ENCODE measurements around the gene SAV1. TPM values are rescaled to one million over a fixed set of nuclear protein-coding genes. Genes with fewer than 3 reads are reported as not detected.

Gene SAV1
- total and polyA plus RNA-seq, 10 of the 15 experiments (the other 5 are each of a cell fraction or from before 2014, with no cell fraction given) = 10.1 to 29.1 (median 20.4) TPM

Small RNA genes within 50 kb of the gene (small RNA-seq; reads per million reads assigned to genes)
- not detected for gene RN7SL452P

Other genes with a start within 250 kb of the SAV1 start
- 41.3 and 47.1 TPM in 2 replicates for gene MAP4K5, start 135.7 kb downstream of the SAV1 start, total RNA-seq (2014; rRNA removed)
- gene MAP4K5, start 135.7 kb downstream of the SAV1 start, total RNA-seq (2014; rRNA removed; fragmentation: Illumina TruSeq; extraction: Trizol) = 25.6 and 27.5 TPM in 2 replicates
- gene MAP4K5, start 135.7 kb downstream of the SAV1 start, total RNA-seq (2021) = 36.1 and 37.6 TPM in 2 replicates
- gene MAP4K5, start 135.7 kb downstream of the SAV1 start, polyA plus RNA-seq (2011; rRNA removed) = 16.6 and 26.1 TPM in 2 replicates
- 28.6 and 36.7 TPM in 2 replicates for gene MAP4K5, start 135.7 kb downstream of the SAV1 start, polyA plus RNA-seq (2014; fragmentation: Illumina TruSeq; extraction: Trizol)
- 10 to 100 TPM in 1 of 2 experiments, 1 to 10 TPM in 1; 9.1 to 12.0 TPM for gene MAP4K5, start 135.7 kb downstream of the SAV1 start, polyA plus RNA-seq (2014; fragmentation: Nextera tagmentation; extraction: Ambion mirVana)
- 31.5 and 31.7 TPM in 2 replicates for gene MAP4K5, start 135.7 kb downstream of the SAV1 start, polyA plus RNA-seq (2014; rRNA removed)
- gene MAP4K5, start 135.7 kb downstream of the SAV1 start, polyA plus RNA-seq (2016; fragmentation: Nextera tagmentation; extraction: Ambion mirVana) = 10 to 100 TPM; 33.4 to 38.3 TPM
- 0.11 and 0.76 TPM in 2 replicates for gene ATL1, start 108.2 kb downstream of the SAV1 start, total RNA-seq (2014; rRNA removed)
- gene ATL1, start 108.2 kb downstream of the SAV1 start, total RNA-seq (2014; rRNA removed; fragmentation: Illumina TruSeq; extraction: Trizol) = 0.60 and 0.72 TPM in 2 replicates
- 0.58 and 1.1 TPM in 2 replicates for gene ATL1, start 108.2 kb downstream of the SAV1 start, total RNA-seq (2021)
- 0.58 and 0.71 TPM in 2 replicates for gene ATL1, start 108.2 kb downstream of the SAV1 start, polyA plus RNA-seq (2011; rRNA removed)
- 0.43 and 1.5 TPM in 2 replicates for gene ATL1, start 108.2 kb downstream of the SAV1 start, polyA plus RNA-seq (2014; fragmentation: Illumina TruSeq; extraction: Trizol)
- under 1 TPM in 1 of 2 experiments, not detected in 1; 0.18 TPM for gene ATL1, start 108.2 kb downstream of the SAV1 start, polyA plus RNA-seq (2014; fragmentation: Nextera tagmentation; extraction: Ambion mirVana)
- 0.15 and 1.0 TPM in 2 replicates for gene ATL1, start 108.2 kb downstream of the SAV1 start, polyA plus RNA-seq (2014; rRNA removed)
- gene ATL1, start 108.2 kb downstream of the SAV1 start, polyA plus RNA-seq (2016; fragmentation: Nextera tagmentation; extraction: Ambion mirVana) = 1 to 10 TPM; 1.0 to 1.2 TPM
- gene NIN, start 162.9 kb upstream of the SAV1 start, total RNA-seq (2014; rRNA removed) = 92.2 and 103 TPM in 2 replicates
- 133 and 138 TPM in 2 replicates for gene NIN, start 162.9 kb upstream of the SAV1 start, total RNA-seq (2014; rRNA removed; fragmentation: Illumina TruSeq; extraction: Trizol)
- 134 and 135 TPM in 2 replicates for gene NIN, start 162.9 kb upstream of the SAV1 start, total RNA-seq (2021)
- gene NIN, start 162.9 kb upstream of the SAV1 start, polyA plus RNA-seq (2011; rRNA removed) = 44.0 and 51.2 TPM in 2 replicates
- gene NIN, start 162.9 kb upstream of the SAV1 start, polyA plus RNA-seq (2014; fragmentation: Illumina TruSeq; extraction: Trizol) = 101 and 122 TPM in 2 replicates
- 10 to 100 TPM; 16.2 to 17.0 TPM for gene NIN, start 162.9 kb upstream of the SAV1 start, polyA plus RNA-seq (2014; fragmentation: Nextera tagmentation; extraction: Ambion mirVana)
- 57.5 and 67.6 TPM in 2 replicates for gene NIN, start 162.9 kb upstream of the SAV1 start, polyA plus RNA-seq (2014; rRNA removed)
- gene NIN, start 162.9 kb upstream of the SAV1 start, polyA plus RNA-seq (2016; fragmentation: Nextera tagmentation; extraction: Ambion mirVana) = 10 to 100 TPM; 30.5 to 73.1 TPM
- gene ABHD12B, start 203.7 kb upstream of the SAV1 start, total RNA-seq (2014; rRNA removed) = not detected in 2 replicates
- gene ABHD12B, start 203.7 kb upstream of the SAV1 start, total RNA-seq (2014; rRNA removed; fragmentation: Illumina TruSeq; extraction: Trizol) = not detected in 2 replicates
- gene ABHD12B, start 203.7 kb upstream of the SAV1 start, total RNA-seq (2021) = not detected in 2 replicates
- gene ABHD12B, start 203.7 kb upstream of the SAV1 start, polyA plus RNA-seq (2011; rRNA removed) = not detected in 2 replicates
- gene ABHD12B, start 203.7 kb upstream of the SAV1 start, polyA plus RNA-seq (2014; fragmentation: Illumina TruSeq; extraction: Trizol) = not detected in 2 replicates
- not detected for gene ABHD12B, start 203.7 kb upstream of the SAV1 start, polyA plus RNA-seq (2014; fragmentation: Nextera tagmentation; extraction: Ambion mirVana)
- gene ABHD12B, start 203.7 kb upstream of the SAV1 start, polyA plus RNA-seq (2014; rRNA removed) = not detected in 2 replicates
- not detected for gene ABHD12B, start 203.7 kb upstream of the SAV1 start, polyA plus RNA-seq (2016; fragmentation: Nextera tagmentation; extraction: Ambion mirVana)

Data from GM12878 (cell line).